Right hindlimb (tissue), 1 donor: Measurements from ENCODE around the gene PNPLA7.
"Not testable (repeated sequence)": the region's sequence is repeated elsewhere in the genome, so short reads cannot be mapped to it uniquely, and the experiment has no call there.

Experiments
- DNase-seq: peaks from one replicate; pipeline ENCODE4 v3.0.0-alpha.2; 2018

PNPLA7 gene

DNA sequence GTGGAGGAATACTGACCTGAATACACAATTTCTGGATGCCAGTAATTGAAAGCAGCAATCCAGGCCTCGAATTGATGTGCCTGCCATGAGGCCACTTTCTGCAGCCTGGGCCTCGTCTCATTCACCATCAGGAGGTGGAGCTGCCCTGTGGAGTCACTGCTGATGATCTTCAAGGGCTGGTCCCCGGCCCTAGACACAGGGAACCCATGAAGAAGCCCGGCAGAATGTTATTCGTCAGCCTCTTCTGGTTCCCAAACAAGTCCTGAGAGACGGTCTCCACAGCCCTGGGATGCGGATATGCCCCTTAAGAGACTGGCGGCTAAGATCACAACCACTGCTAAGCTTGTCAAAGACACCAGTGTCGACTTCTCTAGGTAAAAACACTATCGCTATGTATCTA lies 24.0 kb upstream of the PNPLA7 start:
- DNase-seq: no peak

DNA sequence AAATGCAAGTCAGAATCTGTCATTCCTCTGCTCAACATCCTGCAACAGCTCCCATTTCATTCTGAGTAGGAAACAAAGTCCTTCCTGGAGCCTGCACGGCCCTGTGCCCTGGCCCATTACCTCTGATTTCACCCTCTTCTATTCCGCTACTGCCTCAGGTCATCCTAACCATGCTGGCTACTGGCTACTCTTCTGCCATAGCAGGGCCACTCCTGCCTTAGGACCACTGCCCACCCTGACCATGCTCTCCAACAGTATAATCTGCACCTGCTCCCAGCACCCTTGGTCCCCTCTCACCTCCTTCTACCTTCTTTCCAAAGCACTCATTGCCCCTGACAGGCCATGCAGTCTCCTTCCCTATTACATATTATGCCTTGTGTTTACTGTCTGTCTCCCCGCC lies 20.4 kb upstream of the PNPLA7 start:
- DNase-seq: no peak

DNA sequence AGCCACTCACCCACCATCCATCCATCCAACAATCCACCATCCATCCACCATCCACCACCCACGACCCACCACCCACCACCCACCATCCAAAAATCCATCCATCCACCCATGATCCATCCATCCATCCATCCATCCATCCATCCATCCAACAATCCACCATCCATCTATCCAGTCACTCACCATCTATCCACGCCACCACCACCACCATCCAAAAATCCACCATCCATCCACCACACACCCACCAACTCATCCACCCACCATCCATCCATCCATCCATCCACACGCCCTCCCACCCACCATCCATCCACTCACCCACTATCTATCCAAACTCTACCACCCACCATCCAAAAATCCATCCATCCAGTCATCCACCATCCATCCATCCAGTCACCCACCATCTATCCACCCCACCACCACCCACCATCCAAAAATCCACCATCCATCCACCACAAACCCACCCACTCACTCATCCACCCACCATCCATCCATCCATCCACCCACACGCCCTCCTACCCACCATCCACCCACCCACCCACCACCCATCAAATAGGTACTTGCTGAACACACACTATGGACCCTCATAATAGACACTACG lies 19.5 kb upstream of the PNPLA7 start:
- peak; percentile 1 for DNase-seq

DNA sequence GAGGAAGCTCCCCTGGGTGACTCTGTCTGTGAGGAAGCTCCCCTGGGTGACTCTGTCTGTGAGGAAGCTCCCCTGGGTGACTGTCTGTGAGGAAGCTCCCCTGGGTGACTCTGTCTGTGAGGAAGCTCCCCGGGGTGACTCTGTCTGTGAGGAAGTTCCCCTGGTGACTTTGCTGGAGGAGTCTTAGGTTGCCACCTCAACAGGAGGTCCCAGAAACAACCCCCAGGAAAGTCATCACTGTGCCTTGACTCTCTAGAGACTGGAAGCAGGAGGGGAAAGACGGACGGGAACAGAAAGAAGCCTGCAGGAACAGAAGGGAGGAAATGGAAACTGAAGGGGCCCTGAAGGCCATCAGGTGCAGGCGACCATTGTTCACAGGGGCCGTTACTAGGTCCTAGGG lies 18.2 kb upstream of the PNPLA7 start:
- DNase-seq: not testable (repeated sequence)

DNA sequence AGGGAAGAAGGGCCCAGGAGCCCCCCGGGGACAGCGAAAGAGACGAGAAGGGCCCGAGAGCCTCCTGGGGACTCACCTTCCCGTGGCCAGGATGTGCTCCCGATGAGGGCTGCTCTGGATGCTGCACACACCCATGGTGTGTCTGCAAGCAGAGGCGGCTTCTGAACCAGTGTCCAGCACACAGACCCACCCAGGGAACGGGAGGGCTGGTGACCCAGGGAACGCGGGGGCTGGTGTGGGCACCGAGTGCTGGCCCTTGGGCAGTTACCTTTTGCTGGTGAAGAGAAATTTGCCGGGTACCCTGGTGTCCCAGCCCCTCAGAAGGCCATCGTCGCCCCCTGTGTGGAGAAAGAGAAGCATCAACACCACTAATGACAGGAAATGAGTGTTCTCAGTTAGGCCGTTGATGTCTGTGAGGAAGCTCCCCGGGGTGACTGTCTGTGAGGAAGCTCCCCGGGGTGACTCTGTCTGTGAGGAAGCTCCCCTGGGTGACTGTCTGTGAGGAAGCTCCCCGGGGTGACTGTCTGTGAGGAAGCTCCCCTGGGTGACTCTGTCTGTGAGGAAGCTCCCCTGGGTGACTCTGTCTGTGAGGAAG lies 14.7 kb upstream of the PNPLA7 start:
- no peak for DNase-seq

DNA sequence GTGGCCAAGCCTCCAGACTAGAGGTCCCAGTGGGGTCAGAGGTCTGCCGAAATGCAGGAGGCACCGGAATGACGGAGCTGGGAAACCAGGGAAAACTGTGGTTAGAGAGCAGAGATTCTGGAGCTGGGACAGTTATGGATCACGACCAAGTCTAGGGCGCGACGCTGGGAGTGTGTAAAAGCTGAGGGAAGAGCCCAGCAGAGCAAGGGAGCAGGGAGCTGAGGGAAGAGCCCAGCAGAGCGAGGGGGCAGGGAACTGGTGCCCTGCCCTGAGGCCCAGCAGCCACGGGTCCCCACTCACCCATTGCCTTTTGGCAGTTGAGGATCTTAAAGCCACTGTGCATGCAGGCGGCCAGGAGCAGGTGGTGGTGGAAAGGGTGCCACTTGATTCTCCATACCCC lies 13.9 kb upstream of the PNPLA7 start:
- DNase-seq: no peak

DNA sequence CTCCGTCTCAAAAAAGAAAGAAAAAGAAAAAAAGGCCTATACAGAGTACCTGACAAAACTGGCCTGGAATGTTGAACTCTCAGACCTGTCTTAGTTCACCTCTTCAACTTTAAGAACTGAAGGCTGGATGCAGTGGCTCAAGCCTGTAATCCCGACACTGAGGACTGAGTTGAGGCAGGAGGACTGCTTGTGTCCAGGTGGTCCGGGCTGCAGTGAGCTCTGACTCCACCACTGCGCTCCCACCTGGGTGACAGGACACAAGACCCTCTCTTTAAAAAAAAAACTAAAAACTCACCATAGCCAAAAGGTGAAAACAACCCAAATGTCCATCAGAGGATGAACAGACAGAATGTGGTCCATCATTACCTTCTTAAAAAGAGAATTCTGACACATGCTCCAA lies 7.9 kb upstream of the PNPLA7 start:
- no peak for DNase-seq

DNA sequence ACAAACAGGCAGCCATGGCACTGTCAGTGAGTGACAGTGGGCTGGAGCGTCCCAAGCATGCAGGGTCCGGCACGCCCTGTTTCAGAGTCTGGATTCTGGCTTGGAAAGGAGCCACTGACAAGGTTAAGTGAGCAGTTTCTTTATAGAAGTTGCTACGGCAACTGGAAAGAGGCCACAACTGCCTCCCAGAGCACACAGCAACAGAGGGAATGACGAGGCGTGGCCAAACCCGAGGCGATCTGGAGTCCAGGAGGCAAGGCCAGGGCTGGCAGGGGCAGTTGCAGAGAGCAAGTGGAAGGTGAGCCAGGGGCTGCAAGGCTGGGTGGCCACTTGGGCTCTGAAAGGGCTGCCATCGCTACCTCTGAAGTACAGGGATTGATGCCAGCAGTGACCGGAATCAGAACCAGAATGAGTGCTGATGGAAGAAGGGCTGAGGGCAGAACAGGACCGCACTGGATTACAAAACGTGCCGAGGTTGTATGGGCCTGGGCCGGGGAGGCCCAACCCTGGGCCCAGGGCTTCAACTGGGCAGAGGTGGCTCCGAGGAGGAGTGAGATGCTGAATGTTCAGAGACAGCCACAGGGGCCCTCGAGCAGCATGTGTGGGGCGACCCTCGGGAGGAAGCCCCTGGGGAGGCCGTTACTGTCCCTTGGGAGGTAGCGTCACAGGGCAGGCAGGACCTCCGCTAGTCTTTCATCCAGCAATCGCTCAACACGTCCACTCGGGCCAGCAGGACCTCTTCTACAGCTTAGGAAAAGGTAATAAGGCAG lies 6.1 kb upstream of the PNPLA7 start:
- DNase-seq: no peak

DNA sequence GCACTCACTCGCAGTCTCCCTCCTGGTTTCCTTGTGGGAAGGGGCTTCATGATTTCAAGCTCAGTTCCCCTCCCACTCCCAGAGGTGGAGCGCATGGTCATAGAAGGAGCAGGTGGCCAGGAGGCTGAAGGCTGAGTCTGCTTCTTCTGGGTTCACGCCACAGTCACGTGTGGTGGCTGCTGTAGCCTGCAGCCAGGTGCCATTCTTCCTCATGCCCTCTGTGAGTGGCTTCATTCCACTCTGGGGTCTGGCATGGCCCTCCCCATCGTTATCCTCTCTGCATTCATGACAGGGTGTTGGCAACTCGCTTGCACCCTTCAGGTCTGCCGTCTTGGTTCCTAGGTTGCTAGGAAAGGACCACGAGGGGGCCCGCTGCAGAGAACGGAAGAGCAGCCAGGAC lies 5.0 kb upstream of the PNPLA7 start:
- no peak for DNase-seq

DNA sequence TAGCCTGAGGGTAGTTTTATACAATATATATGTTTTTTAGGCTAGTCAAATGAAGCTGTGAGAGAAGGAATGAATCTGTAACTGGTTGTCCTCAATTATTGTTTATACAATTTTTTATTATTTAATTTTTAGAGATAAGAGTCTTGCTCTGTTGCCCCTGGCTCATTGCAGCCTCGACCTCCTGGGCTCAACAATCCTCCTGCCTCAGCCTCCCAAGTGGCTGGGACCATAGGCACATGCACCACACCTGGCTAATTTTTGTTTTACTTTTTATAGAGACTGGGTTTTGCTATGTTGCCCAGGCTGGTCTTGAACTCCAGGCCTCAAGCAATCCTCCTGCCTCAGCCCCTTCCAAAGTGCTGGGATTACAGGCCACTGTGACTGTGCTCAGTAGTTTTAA lies 4.1 kb upstream of the PNPLA7 start:
- DNase-seq: no peak

DNA sequence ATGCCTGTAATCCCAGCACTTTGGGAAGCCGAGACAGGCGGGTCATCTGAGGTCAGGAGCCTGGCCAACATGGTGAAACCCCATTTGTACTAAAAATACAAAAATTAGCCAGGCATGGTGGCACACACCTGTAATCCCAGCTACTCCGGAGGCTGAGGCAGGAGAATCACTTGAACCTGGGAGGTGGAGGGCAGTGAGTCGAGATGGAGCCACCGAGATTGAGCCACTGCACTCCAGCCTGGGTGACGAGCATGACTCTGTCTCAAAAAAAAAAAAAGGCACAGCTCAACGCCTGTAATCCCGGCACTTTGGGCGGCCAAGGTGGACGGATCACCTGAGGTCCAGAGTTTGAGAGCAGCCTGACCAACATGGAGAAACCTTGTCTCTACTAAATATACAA lies 3.5 kb upstream of the PNPLA7 start:
- not testable (repeated sequence) for DNase-seq

DNA sequence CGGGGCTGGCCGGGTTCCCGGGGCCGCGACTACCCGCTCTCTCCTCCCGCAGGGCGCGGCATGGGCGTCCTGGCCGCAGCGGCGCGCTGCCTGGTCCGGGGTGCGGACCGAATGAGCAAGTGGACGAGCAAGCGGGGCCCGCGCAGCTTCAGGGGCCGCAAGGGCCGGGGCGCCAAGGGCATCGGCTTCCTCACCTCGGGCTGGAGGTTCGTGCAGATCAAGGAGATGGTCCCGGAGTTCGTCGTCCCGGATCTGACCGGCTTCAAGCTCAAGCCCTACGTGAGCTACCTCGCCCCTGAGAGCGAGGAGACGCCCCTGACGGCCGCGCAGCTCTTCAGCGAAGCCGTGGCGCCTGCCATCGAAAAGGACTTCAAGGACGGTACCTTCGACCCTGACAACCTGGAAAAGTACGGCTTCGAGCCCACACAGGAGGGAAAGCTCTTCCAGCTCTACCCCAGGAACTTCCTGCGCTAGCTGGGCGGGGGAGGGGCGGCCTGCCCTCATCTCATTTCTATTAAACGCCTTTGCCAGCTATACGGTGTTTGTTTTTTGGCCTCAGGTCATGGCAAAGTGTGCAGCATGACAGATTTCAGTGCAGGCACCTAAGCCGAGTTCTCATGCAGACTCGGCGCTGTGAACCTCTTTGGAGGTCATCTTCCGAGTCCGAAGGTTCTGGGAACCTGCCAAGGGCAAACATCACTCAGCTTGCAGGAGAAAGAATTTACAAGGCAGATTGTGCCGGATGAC lies 2.0 kb upstream of the PNPLA7 start:
- DNase-seq: no peak

DNA sequence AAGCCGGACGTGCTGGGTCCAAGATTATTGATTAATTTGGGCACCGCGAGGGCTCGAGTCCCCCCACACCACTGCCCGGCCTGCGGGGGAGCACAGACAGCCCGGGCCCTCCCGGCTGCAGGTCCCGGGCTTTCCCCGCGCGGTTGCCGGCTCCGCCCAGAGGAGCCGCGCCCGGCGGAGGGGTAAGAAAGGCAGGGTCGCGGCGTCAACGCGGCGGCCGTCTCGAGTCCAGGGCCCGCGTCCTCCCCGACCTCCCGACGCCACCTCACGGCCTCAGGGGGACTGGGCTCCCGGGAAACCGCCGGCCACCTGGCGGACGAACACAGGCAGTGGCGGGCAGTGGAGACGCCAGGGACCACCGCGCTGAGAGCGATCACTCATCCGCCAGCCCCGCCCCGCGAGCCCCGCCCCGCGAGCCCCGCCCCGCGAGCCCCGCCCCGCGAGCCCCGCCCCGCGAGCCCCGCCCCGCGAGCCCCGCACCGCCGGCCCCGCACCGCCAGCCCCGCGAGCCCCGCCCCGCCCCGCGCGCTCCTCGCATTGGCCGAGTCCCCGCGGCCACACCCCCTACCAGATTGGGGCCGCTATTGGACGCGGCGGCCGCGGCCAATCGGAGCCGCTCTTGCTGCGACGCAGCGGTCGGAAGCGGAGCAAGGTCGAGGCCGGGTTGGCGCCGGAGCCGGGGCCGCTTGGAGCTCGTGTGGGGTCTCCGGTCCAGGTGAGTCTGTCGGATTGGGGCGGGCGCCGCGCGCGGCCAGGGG lies 1.2 kb upstream of the PNPLA7 start, which contains the start of gene MRPL41:
TSS of gene MRPL41 (plus strand) at position 616 of the 758 bp plus-strand sequence. CDS start 203 bp downstream, outside the sequence.
- peak; percentile 91 for DNase-seq

DNA sequence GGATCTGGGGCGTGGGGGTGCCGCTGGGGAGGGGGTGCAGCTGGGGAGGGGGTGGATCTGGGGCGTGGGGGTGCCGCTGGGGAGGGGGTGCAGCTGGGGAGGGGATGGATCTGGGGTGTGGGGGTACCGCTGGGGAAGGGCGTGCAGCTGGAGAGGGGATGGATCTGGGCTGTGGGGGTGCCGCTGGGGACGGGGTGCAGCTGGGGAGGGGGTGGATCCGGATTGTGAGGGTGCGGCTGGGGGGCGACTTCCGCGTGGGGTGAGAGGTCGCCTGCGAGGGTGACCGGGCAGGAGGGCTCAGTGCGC lies 709 bp upstream of the PNPLA7 start:
- DNase-seq: not testable (repeated sequence)

DNA sequence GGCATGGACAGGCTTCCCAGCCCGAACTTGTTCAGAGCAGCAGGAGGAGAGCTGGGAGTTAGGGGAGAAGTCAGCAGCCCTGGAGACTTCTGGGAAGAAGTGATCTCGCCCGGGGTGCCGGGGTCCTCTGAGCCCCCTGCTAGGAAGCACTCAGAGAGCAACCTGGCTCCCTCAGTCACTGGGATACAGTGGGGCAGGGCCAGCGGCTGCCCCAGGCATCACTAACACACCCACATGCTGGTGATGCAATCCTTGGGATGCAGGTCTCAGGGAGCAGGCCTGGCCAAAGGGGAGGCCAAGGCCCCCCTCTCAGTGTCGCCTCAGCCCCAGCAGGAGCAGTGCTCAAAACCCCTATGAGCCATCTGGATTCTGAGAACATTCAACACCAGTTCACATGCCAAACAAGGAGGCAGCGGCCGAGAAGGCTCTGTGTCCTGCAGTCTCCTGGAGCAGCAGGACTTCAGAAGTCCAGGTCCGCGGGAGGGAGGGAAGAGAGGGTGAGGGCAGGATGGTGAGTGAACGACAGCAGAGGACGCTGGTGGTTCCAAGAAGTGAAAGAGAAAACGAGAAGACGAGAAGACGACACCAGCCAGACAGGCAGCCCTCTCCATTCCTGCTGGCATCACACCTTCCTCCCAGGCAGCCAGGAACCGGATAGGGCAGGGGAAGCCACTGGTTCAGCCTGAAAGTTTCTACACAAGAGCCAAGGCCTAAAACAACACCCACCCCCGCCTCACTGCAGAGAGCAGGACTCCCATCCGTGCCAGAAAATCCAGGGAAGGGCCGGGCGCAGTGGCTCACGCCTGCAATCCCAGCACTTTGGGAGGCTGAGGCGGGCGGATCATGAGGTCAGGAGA lies 2.3 kb downstream of the PNPLA7 start:
- DNase-seq: no peak

DNA sequence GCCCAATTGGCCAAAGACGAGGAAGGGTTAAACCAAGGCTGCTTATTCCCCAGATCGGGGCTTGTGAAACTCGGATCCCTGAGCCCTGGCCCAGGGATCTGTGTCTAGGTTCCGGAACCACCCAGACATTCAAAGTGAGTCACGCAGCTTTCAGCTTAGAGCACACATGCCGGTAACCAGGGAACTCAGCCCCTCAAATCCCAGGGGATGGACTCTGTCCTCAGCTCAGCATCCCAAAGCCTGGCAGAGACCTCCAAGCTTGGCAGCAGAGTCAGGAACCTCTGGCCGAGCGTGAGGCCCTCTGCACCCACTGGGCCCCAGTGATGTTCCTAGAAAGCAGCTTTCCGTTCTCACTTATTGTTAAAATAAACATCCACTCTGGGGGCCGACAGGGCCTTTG lies 5.1 kb downstream of the PNPLA7 start:
- DNase-seq: no peak

DNA sequence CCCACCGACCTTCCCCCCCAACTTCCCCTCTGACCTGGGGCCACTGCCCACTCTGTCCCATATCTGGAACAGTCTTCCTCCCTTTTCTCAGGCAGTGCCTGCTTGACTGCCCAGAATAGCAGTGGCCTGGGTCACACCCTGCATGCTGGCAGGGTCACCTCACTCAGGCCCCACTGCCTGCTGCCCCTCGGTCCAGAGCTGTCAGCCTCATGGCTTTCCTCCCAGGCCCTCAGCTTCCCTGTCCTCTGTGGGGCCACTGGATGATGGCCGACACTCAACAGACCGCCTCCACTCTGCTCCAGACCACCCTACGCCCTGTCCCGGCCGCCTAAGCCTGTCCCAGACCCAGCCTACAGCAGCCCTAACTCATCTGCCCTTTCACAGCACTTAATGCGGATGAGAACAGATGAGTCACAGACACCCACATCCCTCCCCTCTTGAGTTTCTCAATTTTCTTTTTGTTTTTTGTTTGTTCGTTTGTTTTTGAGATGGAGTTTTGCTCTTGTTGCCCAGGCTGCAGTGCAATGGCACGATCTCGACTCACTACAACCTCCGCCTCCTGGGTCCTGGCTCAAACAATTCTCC lies 5.9 kb downstream of the PNPLA7 start:
- no peak for DNase-seq

DNA sequence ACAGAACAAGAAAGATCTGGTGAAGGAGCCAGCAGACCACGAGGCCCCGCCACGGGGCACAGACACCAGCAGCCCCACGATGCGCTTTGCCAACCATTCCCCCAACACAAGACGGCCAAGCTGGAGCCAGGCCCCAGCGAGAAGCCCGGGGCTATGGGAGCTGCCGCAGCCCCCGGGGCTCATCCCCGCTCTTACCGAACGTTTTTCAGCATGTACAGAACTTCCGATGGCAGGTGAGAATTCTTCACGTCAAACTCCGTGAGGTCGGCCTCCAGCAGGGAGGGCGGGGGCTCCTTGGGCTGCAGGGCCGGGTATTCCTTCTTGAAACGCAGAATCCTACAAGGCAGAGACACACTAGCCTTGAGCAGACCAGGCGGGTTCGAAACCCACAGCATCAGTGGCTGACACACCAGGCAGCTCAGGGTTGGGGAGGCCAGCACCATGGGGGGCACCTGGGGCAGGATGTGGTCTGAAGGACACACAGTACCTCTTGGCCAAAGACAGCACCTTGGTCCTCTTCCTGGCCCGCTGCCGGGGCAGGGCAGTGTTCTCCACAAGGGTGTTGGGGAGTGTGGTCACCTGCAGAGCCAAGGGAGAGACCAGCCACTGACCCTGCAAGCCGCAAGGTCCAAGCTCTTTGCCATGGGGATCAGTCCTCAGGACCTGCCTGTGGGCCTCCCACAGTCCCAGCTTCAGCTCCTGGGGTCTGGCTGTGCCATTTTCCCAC lies 6.8 kb downstream of the PNPLA7 start:
- DNase-seq: no peak

DNA sequence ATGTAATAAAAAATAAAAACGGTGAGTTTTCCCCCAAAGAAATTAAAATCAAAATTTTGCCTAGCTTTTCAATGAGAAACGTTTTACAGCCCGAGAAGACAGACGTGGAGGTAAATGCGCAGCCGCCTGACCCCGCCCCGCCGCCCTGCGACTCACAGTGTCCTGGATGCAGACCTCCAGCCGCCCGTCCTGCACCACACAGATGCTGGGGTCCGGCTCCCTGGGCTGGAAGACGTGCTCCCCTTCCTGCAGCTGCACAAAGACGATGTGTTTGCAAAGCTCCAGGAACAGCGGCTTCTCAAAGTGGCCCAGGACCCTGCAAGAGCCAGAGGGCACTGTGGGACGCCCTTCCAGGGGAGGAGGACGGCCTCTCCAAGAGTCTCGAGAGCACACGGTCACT lies 7.7 kb downstream of the PNPLA7 start:
- DNase-seq: no peak

DNA sequence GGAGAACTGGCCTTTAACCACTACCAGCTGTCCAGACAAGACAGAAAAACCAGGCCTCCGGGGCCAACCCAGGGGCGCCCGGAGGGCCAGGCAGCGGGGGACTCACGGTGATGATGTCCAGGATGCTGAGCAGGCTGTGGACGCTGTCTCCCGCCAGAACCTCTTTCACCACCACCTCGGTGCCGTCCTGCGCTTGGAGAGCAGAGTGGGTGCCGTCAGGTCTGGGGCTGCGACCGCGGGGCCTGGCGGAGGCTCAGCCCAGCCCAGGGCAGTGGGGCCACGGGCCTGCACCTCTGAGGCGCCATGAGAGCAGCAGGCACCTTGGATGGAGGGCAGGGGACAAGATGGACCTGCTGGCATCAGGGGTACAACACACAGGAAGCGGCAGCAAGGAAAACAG lies 9.7 kb downstream of the PNPLA7 start:
- no peak for DNase-seq

DNA sequence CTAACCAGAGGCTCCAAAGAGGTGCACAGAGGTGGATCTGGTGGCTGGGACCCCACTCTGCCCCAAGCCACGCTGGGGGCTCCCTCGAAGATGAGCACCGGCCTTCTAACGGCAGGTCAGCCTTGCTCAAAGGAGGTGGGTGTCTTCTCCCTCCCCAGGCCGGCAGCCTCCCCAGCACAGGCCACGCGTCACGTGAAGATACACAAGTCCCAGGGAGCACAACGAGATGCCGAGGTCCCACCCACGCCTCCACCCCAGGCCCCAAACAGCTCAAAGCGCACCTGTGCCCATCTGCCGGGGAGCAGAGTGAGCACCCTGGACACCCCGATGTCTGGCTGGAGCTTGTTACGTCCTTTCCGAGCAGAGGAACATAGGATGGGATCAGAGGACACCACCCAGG lies 12.1 kb downstream of the PNPLA7 start:
- no peak for DNase-seq
